AG09319 (cell line): ENCODE data around the gene CAPZB.

ENCODE experiments used
- DNase-seq: peaks from one replicate; pipeline ENCODE4 v3.0.0-alpha.2; 2010; ENCODE audit warnings: low read depth; ENCODE audit errors: extremely low read depth
- CTCF ChIP-seq: IDR thresholded peaks from 2 replicates; pipeline ENCODE4 v1.5.1; 2011; ENCODE audit warnings: low read depth, mild to moderate bottlenecking, inconsistent platforms, low read length, moderate library complexity

The CAPZB gene

GRCh38 chr1:19300211-19300610 is 185.1 kb downstream of the CAPZB start:
- TF ChIP-seq CTCF: no peak
- DNase-seq: no peak

GRCh38 chr1:19294638-19295037 is 190.7 kb downstream of the CAPZB start:
- DNase-seq: no peak
- TF ChIP-seq CTCF: no peak

- no peak for DNase-seq
- no peak for TF ChIP-seq CTCF
Observed at GRCh38 chr1:19289244-19289643, 196.1 kb downstream of the CAPZB start.
